Keratinocyte (primary cell): ENCODE data around the gene TTLL4. TPM values are rescaled to one million over a fixed set of nuclear protein-coding genes. Genes with fewer than 3 reads are reported as not detected.

Source experiments
- DNase-seq: peaks from one replicate; pipeline ENCODE4 v3.0.0-alpha.2; 2011; ENCODE audit warnings: low read depth, missing footprints, low spot score
- FAIRE-seq: peaks from 2 replicates; lab custom pipeline; 2011; peaks lifted over from hg19 to GRCh38; lab: Jason Lieb, UNC
- H2AFZ ChIP-seq: 2 replicates; pipeline ENCODE4 v1.6.0; 2012; ENCODE audit warnings: low read length, control low read depth, inconsistent platforms; ENCODE audit not compliant: control insufficient read depth
- H3K27ac ChIP-seq: 2 replicates; pipeline ENCODE4 v1.5.1; 2011; ENCODE audit warnings: low read length; ENCODE audit not compliant: control insufficient read depth, insufficient read depth
- H3K27me3 ChIP-seq: 3 replicates; pipeline ENCODE4 v1.6.0; 2011; ENCODE audit warnings: low read length; ENCODE audit not compliant: control insufficient read depth, insufficient read depth; ENCODE audit errors: extremely low read depth
- H3K36me3 ChIP-seq, 2 experiments: 2 replicates in 1 of 2; 3 replicates in 1 of 2; pipeline ENCODE4 v1.5.1; 2011; ENCODE audit warnings: low read length in 2 of 2, mild to moderate bottlenecking in 1 of 2; ENCODE audit not compliant: control insufficient read depth in 2 of 2, insufficient read depth in 2 of 2; ENCODE audit errors: extremely low read depth in 1 of 2
- H3K4me1 ChIP-seq: 3 replicates; pipeline ENCODE4 v1.5.1; 2011; ENCODE audit warnings: low read length; ENCODE audit not compliant: control insufficient read depth, insufficient read depth; ENCODE audit errors: extremely low read depth
- H3K4me2 ChIP-seq: 3 replicates; pipeline ENCODE4 v1.6.0; 2011; ENCODE audit warnings: low read depth, low read length; ENCODE audit not compliant: control insufficient read depth, insufficient read depth; ENCODE audit errors: extremely low read depth
- H3K4me3 ChIP-seq, 3 experiments: fragments of 200-600 bp in 1 of 3; sonication (generic) in 1 of 3; 2 replicates in 2 of 3; 3 replicates in 1 of 3; pipeline ENCODE4 v1.5.1; 2011 to 2016; ENCODE audit warnings: low read length in 3 of 3, mild to moderate bottlenecking in 3 of 3, control low read depth in 2 of 3, inconsistent platforms in 1 of 3, low read depth in 1 of 3, mixed read lengths in 1 of 3, mixed run types in 1 of 3, moderate library complexity in 1 of 3; ENCODE audit not compliant: control insufficient read depth in 2 of 3, insufficient read depth in 2 of 3; ENCODE audit errors: extremely low read depth in 1 of 3
- H3K79me2 ChIP-seq: 2 replicates; pipeline ENCODE4 v1.6.0; 2012; ENCODE audit warnings: low read length; ENCODE audit not compliant: control insufficient read depth, insufficient read depth
- H3K9ac ChIP-seq: 3 replicates; pipeline ENCODE4 v1.6.0; 2011; ENCODE audit warnings: low read length; ENCODE audit not compliant: control insufficient read depth, insufficient read depth; ENCODE audit errors: extremely low read depth
- H3K9me1 ChIP-seq: 3 replicates; pipeline ENCODE4 v1.6.0; 2011; ENCODE audit warnings: low read length; ENCODE audit not compliant: control insufficient read depth, insufficient read depth; ENCODE audit errors: extremely low read depth
- H3K9me3 ChIP-seq: 2 replicates; pipeline ENCODE4 v1.5.1; 2012; ENCODE audit warnings: low read depth, low read length; ENCODE audit not compliant: control insufficient read depth
- H4K20me1 ChIP-seq: 3 replicates; pipeline ENCODE4 v1.6.0; 2011; ENCODE audit warnings: low read length; ENCODE audit not compliant: control insufficient read depth, insufficient read depth; ENCODE audit errors: extremely low read depth
- EZH2 ChIP-seq: IDR thresholded peaks from one replicate; pipeline ENCODE4 v1.6.1; 2012; ENCODE audit warnings: inconsistent platforms, mild to moderate bottlenecking, low read length, moderate library complexity
- dilution Hi-C: fragments of 300-500 bp; cut with MboI; formaldehyde crosslinking; loops from one replicate; pipeline ENCODE4 v1.7.0; 2020; ENCODE audit warnings: low sequenced_read_pairs; ENCODE audit not compliant: extremely low pct_ligation_motif_present
- polyA plus RNA-seq, 5 experiments: library from polyadenylated mRNA; depleted of rRNA in 3 of 5; stranded (reverse) in 3 of 5; stranded (forward) in 1 of 5; unstranded in 1 of 5; fragments of >200 nt; gene quantifications; 1 replicate in 1 of 5; 2 replicates in 3 of 5; 3 replicates in 1 of 5; pipeline versions ENCODE4 v1.2.1 to v1.2.3, GENCODE V29; 2011 to 2012; ENCODE audit warnings: missing spikeins in 2 of 5, low read depth in 1 of 5, low replicate concordance in 1 of 5
- TF ChIP-seq, protein P1 (sequence below), 3 experiments: IDR thresholded peaks in 1 of 3; conservative IDR thresholded peaks in 1 of 3; optimal IDR thresholded peaks in 1 of 3; 2 replicates in 2 of 3; 3 replicates in 1 of 3; pipeline versions ENCODE3 to v1.5.1; 2011; ENCODE audit warnings: low read length in 3 of 3, mild to moderate bottlenecking in 3 of 3, moderate library complexity in 2 of 3, control low read depth in 1 of 3, inconsistent platforms in 1 of 3; ENCODE audit not compliant: insufficient read depth in 2 of 3; ENCODE audit errors: extremely low read depth in 1 of 3

TTLL4 gene
- polyA plus RNA-seq, 1 donor (not counting 4 experiments of a cell fraction or from before 2014, with no cell fraction given): 20.1 TPM

DNA sequence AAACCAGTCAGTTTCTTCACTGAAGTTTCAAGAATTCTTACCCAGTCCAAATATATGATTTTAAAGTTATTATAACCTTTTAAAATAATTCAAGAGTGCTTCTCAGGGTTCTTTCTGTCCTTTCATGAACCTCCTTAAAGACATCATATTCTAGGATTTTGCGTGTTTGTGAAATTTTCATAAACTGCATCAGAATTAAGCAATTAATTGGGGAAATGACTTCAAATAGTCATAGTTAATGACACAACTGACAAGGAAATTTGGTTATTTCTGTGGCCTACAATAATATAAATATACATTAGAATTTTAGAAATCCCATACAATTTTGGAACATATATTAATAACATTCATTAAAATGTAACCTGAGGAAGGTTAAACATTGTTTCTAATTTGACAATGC lies 81.8 kb downstream of the TTLL4 start:
- Histone ChIP-seq H4K20me1 (no peaks in the 10 kb centered on the region), H3K27ac (no peak overlapping the region), H3K27me3 (no peaks in the 10 kb centered on the region), H3K4me1 (peaks cover 2% of the 10 kb centered on the region), H3K9ac (no peak overlapping the region), H3K79me2 (no peaks in the 10 kb centered on the region), H2AFZ (no peak overlapping the region), H3K36me3 (no peaks in the 10 kb centered on the region), H3K4me3 (no peak overlapping the region), H3K4me2 (no peak overlapping the region), H3K9me1 (no peaks in the 10 kb centered on the region), H3K9me3 (no peaks in the 10 kb centered on the region)
- TF ChIP-seq, protein P1, sequence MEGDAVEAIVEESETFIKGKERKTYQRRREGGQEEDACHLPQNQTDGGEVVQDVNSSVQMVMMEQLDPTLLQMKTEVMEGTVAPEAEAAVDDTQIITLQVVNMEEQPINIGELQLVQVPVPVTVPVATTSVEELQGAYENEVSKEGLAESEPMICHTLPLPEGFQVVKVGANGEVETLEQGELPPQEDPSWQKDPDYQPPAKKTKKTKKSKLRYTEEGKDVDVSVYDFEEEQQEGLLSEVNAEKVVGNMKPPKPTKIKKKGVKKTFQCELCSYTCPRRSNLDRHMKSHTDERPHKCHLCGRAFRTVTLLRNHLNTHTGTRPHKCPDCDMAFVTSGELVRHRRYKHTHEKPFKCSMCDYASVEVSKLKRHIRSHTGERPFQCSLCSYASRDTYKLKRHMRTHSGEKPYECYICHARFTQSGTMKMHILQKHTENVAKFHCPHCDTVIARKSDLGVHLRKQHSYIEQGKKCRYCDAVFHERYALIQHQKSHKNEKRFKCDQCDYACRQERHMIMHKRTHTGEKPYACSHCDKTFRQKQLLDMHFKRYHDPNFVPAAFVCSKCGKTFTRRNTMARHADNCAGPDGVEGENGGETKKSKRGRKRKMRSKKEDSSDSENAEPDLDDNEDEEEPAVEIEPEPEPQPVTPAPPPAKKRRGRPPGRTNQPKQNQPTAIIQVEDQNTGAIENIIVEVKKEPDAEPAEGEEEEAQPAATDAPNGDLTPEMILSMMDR (optimal IDR thresholded peaks at IDR 0.05 in 1 of 3, IDR thresholded peaks at IDR 0.05 in 1 of 3, conservative IDR thresholded peaks at IDR 0.05 in 1 of 3; ENCODE audit: extremely low read depth in 1 of 3, insufficient read depth in 2 of 3, low read length in 3 of 3): no peak
- no peak for TF ChIP-seq EZH2
- FAIRE-seq (no peak), DNase-seq (no peak)
- dilution Hi-C loops: no loop called here

GRCh38 chr2:218796691-218797090 lies 86.1 kb downstream of the TTLL4 start:
- no peak overlapping the region for H3K4me2 ChIP-seq
- H3K9me1 ChIP-seq: no peaks in the 10 kb centered on the region
- FAIRE-seq (no peak), DNase-seq (no peak)
- no peaks in the 10 kb centered on the region for H4K20me1 ChIP-seq
- H3K79me2 ChIP-seq: no peaks in the 10 kb centered on the region
- H3K27ac ChIP-seq: no peak overlapping the region
- no peak overlapping the region for H3K9ac ChIP-seq
- no peaks in the 10 kb centered on the region for H3K4me1 ChIP-seq
- no peaks in the 10 kb centered on the region for H3K36me3 ChIP-seq
- dilution Hi-C loops: no loop called here
- no peak for TF ChIP-seq EZH2
- TF ChIP-seq, protein P1 (optimal IDR thresholded peaks at IDR 0.05 in 1 of 3, IDR thresholded peaks at IDR 0.05 in 1 of 3, conservative IDR thresholded peaks at IDR 0.05 in 1 of 3; ENCODE audit: extremely low read depth in 1 of 3, insufficient read depth in 2 of 3, low read length in 3 of 3): no peak
- H3K27me3 ChIP-seq: peaks cover 12% of the 10 kb centered on the region
- no peak overlapping the region for H2AFZ ChIP-seq
- no peak overlapping the region for H3K4me3 ChIP-seq
- no peaks in the 10 kb centered on the region for H3K9me3 ChIP-seq
